TTC549 (cell line): Measurements from ENCODE around the gene MYO7B.

ENCODE experiments used
- FAIRE-seq: peaks from 2 replicates; lab custom pipeline; 2012; peaks lifted over from hg19 to GRCh38; lab: Jason Lieb, UNC

MYO7B gene

DNA sequence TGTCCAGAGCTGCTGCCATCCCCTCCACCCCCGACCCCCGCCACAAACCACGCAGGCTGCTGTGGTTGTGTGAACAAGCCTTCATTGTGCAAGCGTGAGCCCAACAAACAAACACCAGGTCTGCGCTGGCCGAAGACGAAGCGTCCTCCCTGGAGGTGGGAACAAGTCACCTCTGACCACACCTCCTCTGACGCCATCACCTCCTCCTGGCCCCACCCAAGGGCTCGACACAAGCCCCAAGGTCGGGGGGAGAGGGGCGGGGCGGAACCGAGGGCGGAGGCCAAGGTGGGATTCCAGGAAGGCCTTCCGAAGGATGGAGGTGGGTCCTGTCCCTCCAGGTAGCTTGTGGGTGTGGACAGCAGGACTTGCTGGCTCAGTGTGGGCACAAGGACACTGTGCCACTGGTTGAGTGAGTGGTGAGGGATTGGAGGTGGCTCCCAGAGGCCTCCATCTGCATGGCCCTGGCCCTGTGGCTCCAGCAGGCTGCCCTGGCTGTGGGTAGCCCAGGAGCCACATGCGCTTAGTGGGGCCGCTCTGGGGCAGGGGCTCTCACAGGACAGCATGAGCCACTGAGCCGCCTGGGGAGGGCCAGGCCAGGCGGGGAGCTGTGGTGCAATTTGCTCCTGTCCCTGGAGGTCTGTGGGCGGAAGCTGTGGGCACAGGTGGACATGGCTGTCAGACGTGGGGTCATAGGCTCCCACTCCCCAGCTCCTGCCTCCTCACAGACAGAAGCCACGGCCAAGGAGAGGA is 103.1 kb downstream of the MYO7B start:
- FAIRE-seq, result no peak

DNA sequence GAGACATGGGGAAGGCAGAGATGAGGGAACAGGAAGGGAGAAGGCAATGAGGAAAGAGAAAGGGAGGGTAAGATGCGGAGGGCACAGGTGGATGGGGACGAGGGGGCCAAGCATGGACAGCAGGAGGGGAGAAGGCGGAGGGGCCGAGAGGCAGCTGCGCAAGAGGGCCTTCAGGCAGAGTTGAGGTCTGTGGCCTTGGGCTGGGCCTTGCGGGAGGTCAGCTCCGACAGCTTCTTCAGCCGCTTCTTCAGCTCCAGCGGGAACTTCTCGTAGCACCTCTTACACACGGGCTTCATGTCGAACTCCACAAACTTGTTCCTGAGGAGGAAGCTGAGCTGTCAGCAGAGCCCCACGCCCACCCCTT is 103.6 kb downstream of the MYO7B start:
- FAIRE-seq, result no peak

DNA sequence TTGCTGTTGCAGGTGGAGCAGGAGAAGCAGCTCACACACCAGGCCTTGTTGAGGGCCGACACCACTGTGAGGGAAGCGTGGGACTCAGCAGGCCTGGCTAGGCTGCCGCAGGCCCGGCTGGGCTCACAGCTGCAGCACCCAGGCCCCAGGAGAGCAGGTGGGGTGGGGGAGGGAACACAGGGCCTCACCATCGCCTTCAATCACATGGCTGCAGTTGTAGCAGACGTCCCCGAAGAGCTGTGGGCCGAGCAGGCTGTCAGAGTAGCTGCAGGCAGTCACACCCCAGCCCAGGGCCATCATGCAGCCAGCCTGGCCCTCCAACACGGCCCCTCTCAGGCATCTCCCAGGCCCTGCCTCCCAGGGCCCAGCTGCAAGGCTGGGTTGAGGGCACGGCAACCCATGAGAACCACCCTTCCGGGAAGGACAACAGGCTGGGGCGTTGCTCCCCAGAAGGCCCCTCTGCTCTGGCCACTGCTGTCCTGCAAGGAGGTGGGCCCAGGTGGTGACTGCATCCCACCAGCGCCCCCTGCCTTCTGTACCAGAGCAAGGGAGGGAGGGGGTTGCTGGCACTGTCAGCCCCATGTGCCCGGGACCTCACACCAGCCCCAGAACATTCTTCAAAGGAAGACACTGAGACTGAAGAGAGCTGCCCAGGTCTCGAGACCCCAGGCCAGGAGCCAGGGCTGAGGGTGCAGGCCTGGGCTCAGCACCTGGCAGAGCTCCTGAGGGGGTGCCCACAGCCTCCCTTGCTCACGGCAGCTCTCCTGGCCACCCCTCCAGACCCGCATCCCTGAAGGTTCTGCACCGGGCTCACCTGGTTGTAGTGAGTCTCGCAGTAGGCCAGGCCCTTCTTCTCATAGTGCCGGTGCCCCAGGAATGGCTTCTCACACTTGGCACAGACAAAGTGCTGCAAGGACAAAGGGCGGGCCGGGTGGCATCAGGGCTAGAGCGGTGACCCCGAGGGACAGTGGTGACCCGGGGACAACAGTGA is 104.9 kb downstream of the MYO7B start:
- no peak for FAIRE-seq

DNA sequence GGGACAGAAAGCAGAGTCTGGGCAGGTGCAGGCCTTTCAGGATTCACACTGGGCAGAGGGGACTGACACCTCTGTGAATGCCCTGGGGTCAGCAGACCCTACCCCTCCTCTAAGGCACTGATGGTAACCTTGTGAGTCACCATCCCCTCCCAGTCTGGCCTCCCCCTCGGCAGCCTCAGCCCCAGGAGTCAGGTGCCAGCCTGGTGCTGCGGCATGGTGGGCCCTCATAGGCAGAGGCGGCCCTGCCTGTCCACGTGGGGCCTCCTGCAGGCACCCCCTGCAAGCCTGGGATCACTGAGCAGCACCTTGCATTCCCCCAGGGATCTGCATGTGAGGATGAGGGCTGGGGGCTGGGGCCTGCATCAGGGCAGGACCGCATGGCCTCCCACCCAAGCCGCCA is 105.7 kb downstream of the MYO7B start:
- no peak for FAIRE-seq

DNA sequence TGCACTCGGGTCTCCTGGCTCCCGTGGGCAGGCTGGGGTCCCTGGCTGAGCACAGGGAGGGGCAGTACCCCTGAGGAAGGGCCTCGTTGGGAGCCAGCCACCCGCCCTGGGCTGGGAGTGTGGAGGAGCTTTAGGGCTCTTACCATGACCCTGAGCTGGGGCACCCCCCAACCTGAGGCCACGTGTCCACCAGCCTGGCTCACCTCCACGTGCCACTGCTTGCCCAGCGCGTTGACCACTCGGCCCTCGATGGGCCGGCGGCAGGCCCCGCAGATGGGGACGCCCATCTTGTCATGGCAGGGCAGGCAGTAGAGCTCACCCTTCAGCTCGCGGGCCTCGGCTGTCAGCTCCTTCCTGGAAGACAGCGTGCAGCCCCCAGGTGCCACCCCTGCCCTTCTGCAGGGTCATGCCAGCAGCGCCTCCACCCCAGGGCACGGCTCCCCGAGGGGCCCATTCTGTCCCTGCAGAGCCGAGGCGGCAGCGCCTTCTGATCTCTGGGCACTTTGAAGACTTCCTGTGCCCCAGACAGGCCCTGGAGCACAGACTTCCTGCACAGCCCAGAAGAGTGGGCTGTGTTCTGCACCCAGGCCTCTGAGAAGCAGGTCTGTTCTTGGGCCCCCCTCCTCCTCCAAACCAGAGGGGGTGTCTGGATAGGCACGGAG is 106.5 kb downstream of the MYO7B start:
- no peak for FAIRE-seq

DNA sequence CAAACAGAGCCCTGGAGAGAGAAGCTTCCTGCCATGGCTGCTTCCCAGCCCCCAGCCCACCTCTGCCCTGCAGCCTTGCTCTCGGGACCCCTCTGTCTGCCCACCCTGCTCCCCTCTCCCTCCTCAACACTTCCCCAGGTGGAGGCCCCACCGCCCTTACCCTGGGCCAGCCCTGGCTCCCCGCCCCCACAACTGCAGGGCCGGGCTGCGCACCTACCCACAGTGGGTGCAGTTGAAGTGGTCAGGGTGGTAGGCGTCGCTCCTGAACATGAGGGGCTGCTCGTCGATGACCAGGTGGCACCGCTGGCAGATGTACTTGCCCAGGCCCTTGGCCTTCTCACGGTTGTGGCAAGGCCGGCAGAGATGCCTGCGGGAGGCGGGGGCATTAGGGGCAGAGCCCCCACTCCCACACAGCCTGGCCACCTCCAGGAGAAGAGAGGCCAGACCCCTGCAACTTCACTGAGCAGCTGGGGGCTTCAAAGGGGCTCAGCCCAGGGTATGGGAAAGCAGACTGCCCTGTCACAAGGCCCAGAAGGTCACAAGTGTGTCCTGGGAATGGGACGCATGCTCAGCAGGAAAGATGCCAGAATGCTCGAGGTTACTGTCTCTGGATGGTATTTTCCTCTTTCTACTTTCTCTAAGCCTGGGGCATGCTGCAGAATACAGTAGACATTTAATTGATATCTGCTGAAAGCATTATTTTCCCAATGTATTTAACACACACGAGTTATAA is 107.4 kb downstream of the MYO7B start:
- no peak for FAIRE-seq

DNA sequence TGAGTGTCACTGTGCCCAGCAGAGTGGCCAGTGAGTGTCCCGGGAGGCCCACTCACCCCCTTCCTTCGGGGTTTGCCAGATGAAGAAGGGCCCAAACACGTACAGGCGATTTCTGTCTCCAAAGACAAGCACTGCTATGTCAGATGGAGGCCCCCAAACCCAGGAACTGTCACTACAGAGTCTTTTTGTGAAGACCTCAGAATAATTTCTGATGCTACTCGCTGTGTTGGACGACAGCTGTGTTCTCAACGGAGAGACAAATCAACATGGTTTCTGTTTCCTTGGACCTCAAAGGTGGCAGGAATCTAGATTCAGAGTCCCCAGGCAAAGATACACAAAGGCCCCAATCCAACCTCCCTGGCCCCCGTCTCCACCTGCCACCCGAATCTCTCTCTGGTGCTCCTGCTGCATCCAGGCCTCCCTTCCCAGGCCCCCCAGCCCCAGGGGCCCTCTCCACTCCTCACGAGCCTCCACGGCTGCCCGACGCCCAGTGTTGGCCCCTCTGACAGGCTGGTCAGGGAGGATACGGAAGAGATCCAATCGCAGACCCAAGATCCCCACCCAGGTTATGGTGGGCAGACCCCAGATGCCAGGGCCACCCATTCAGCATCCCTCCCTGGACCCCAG is 108.1 kb downstream of the MYO7B start:
- FAIRE-seq, result no peak

DNA sequence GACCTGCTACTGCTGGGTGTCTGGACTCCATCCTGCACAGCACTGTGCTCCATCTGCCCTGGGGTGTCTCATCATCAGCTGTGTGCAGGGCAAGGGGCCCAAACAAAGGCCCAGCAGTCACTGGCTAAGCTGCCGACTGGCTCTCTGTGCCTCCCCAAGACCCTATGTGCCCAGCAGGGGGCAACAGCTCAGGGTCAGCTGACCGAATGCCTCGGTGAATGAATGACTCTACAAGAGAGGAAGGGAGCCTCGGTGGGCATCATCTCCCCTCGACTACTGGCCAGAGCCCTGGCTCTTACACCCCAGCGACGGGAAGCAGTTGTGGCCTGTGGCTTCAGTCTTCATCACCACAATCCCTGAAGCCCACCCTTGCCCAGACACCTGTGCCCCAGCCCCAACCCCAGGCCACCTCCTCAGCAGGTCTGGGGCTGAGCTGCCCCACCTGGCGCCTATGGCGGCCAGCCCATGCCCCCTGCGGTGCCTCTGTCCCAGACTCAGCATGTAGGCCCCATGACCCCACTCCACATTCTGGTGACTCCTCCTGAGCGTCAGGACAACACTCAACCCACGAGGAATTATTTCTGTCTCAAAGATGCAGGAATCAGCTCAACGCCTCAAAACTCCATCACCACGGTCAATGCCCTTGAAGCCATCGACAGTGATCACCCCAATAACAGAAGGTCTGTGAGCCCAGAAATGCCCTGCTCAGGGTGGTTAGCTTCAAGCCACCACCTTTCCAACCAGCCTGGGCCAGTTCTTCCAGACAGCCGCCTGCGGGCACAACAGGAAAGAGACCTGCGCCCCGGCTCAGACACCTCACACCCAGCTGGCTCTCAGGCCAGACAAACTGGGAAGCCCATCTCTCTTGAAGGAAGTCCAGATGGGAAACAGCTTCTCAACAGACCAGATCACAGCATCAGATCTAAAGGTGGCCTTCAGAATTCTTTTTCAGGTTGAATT is 108.9 kb downstream of the MYO7B start:
- no peak for FAIRE-seq

DNA sequence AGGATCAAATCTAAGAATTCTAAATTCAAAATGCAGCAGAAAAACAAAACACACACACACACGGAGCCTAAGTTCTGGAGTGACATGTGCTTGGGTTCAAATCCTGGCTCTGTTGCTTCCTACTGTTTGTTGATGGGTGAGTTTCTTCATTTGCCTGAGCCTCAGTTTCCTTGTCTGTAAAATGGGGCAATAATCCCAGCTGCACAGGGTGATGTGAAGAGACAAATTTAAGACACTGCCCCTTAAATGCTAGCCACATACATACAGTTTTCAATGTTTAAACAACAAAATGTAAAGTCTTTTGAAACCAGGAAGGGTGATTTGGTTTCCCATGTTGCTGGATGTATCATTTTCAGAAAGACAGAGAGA is 109.5 kb downstream of the MYO7B start:
- no peak for FAIRE-seq

DNA sequence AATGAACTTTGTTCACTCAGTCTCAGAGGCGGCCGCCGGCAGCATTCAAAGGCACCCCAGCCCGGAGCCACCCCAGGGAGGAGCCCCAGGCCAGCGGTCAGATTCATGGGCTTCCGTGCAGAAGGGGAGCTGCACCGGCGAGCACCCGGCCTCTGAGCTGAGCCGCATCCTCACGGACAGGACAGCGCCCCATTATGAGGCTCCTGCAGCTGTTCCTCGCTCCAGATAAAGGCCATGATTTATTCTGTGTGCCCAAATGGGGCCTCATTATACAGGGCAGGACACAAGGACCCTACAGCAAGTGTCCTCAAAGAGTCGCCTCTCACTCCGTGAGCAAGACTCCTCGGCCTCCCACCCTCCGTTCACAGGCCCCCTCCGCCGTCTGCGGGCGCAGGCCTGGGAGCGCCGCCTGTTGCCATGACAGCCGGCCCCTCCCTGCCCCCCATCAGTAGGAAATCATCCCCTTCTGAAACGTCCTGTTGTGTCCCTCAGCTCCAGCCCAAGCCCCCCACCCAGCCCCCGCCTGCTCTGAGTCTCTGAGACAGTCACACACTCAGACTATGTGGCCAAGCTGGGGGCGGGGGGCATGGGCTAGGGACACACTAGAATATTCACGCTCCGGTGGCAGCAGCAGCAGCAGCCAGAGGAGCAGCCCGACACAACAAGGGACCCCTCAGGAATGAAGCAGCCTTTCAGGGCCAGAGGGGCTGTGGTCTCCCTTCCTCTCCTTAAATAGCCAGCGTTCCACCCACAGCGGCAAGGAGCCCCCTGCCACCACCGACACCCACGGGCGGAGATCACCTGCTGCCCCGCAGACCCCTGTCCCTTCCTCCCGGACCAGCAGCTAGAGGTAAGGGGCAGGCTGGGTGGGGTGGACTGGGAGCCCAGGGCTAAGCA is 110.2 kb downstream of the MYO7B start, which contains the start of gene GPR17:
Gene GPR17, plus strand, starts transcription at position 759 of the 897 bp plus-strand sequence. CDS start 4,583 bp downstream, outside the sequence.
- no peak for FAIRE-seq

DNA sequence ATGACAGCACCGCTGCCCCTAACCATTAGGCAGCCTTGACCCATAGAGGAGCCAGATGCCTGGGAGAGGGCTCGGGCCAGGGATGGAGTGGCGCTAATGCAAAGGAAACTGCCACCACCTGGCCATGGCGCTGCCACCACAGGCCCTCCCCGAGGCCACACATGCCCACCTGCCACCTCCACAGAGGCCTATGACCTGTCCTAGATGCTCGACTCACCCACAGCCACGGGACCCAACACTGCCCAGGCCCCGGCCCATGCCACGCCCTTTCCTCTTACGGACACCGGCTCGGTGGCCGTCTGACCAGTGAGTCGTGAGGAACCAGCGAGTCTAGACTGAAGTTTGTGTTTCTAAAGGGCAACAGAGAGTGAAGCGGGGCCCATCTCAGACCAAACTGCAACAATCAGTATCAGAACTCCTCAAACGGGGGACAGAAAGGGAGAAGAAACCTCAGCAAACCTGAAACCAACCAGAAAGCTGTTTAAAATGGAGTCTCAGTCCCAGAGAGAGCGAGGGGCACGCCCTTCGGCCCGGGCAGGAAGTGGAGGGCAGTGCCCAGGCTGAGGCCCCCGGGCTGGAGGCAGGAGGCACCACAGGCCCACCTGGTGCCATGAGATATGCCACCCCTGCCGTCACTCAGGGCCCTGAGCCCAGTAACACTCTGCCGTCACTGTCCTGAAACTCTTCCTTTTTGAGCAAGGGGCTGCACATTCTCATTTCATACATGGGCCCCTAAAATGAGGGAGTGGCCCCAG is 111.2 kb downstream of the MYO7B start:
- FAIRE-seq, result no peak

DNA sequence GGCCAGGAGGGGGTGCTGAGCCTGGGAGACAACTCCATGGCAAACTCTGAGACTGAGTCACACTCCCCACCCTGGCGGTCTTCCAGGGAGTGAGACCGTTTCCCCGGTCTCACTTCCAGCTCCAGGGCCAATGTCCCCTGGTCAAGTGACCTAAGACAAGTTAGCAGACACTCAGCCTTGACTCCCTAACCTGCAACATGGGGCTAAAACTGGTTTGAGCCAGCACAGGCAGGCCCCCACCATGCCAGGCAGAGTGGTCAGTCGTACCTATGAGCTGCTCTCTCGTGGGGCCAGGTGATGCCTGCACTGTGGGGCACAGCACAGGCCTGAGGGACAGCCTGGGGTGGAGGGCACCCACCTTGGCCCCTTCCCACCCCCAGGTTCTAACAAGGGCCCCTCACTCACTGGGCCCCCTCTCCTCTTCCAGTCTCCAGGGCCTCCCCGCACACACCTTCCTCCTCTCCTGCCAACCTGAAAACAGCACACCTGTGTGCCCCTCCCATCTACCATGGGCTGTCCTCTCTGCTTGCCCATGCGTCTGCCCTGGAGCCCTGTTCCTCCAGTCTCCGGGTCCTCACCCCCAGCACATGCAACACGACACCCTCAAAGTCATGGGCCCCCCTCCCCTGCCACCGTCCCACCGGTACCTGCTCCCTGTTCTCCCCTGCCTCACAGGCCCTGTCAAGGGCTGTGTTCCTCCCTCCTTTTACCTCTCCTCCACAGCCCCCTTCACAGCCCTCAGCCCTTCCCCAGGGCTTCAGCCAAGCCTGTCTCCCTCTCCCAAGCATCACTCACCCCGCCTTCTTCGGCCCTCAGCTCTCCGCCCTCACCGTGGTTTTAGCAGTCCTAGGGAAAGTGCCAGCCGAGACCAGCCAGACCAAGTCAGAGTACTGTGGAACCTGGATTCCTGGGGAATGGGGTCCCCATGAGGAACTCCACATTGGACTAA is 112.0 kb downstream of the MYO7B start:
- no peak for FAIRE-seq

DNA sequence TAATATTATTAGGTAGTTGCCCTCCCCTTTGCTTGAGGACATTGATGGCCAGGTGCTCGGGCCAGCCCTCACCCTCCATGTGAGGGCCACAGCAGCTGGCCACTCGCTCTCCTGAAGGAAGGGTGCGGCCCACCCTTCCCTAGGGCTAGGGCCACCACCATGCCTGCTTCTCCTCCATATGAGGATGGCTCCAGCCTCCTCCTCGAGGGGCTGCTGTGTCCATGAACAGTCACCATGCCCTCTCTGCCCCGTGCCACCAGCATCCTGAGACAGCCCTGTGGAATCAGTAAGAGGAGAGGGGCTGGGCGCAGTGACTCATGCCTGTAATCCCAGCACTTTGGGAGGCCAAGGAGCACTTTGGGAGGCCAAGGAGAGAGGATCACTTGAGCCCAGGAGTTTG is 112.8 kb downstream of the MYO7B start:
- no peak for FAIRE-seq

DNA sequence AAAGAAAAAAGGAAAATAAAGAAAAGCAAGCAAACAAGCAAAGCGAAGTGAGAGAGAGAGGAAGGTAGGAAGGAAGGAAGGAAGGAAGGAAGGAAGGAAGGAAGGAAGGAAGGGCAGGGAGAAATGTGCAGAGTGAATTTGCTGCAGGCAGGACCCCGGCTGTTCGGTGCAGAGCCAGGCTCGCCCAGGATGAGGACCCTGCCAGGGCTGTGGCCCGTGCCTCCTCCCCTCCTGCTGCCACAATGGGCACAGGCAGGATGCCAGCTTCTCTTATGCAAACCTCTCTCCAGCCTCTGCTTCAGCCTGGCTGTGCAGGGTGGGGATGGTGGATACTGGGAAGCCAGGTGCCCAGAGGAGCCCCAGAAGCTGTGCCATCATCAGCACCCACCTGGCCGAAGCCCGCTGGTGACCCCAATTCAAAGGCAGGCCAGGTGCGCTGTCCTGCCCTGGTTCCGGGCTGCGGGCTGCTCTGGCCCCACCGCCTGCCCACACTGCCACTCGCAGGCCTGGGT is 113.7 kb downstream of the MYO7B start:
- no peak for FAIRE-seq

DNA sequence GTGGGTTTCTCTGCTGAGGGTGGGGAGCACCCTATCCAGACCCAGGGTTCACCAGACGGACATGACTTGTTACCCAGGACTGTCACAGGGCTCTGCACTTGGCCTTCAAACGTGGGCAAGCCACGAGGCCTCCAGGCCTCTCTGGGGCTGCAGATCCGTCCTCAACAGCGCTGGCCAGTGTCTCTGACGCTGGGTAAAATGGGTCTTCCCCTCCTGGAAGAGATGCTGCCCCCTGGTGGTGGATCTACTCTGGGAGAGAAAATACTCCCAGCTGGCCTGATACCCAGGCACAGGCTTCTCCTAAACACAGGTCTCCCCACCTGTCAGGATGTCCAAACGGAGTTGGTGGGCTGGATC is 114.2 kb downstream of the MYO7B start:
- FAIRE-seq, result peak; percentile 51

DNA sequence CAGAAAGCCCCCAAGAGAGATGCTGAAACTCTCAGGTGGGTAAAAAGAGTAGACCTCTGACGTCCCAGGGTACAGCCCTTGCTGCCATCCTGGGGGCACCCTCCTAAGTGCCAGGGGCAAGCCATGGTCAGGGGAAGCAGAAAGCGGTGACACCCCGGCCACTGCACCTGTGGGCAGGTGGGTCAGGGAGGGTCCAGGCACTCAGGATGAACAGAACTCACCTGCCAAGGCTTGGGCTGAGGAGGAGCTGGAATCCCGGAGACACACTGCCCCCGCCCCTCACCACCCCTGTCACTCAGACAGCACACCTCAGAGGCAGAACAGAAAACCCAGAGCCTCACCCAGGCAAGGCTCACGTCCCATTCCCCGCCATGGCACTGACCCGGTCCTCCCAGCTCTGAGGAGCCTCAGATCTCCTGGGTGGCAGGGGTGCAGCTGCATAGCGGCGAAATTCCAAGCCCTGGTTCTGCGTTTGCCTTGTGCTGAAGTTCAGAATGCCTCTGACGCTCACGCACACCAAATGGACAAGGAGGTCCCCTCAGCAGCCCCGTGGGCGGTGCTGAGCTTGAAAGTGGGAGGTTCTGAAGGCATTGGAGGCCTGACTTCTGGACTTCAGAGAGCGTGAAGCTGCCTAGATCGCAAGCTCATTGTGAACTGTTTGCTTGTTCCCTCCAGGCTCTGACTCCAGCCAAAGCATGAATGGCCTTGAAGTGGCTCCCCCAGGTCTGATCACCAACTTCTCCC is 114.7 kb downstream of the MYO7B start:
- FAIRE-seq, result no peak
